ENCODE data around the gene SDK2. TPM values are rescaled to one million over a fixed set of nuclear protein-coding genes. Genes with fewer than 3 reads are reported as not detected.

Gene SDK2
- total RNA-seq, 3 donors from 2014 or later (not counting 1 experiment from before 2014, with no cell fraction given) = 0.41 to 0.90 (median 0.49) TPM

DNA sequence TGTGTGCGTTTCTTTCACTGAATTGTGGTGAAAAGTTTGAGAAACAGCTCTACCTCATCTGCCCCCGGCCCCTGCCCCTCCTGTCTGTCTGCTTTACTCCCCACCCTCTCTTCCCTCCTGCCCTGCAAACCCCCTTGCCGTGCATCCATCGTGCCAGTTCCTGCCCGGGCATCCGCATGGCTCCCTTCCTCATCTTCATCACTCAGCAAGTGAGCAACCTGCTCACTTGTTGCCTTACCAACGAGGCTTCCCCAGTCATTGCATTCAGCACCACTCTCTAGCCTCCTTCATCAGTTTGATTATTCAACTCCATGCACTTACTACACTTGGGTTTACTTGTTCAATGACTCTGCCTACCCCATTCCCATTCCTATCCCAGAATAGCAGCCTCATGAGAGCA is 34.8 kb upstream of the SDK2 start:
- Histone ChIP-seq H3K27ac (ENCODE audit: low read length) (no peak overlapping the region), H3K36me3 (ENCODE audit: control insufficient read depth, insufficient read depth, low read length) (no peaks in the 10 kb centered on the region), H3K4me1 (ENCODE audit: control insufficient read depth, insufficient read depth, low read length) (no peaks in the 10 kb centered on the region), H3K27me3 (ENCODE audit: control insufficient read depth, insufficient read depth, low read length) (peaks cover 3% of the 10 kb centered on the region), H3K9me3 (ENCODE audit: control insufficient read depth, insufficient read depth, low read length) (peaks cover 2% of the 10 kb centered on the region), H3K4me3 (ENCODE audit: low read length) (no peak overlapping the region)
- TF ChIP-seq, protein P1, sequence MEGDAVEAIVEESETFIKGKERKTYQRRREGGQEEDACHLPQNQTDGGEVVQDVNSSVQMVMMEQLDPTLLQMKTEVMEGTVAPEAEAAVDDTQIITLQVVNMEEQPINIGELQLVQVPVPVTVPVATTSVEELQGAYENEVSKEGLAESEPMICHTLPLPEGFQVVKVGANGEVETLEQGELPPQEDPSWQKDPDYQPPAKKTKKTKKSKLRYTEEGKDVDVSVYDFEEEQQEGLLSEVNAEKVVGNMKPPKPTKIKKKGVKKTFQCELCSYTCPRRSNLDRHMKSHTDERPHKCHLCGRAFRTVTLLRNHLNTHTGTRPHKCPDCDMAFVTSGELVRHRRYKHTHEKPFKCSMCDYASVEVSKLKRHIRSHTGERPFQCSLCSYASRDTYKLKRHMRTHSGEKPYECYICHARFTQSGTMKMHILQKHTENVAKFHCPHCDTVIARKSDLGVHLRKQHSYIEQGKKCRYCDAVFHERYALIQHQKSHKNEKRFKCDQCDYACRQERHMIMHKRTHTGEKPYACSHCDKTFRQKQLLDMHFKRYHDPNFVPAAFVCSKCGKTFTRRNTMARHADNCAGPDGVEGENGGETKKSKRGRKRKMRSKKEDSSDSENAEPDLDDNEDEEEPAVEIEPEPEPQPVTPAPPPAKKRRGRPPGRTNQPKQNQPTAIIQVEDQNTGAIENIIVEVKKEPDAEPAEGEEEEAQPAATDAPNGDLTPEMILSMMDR (IDR thresholded peaks at IDR 0.05) = no peak
- Mint-ChIP-seq H3K9me3 (no peaks in the 10 kb centered on the region), H3K4me1 (no peaks in the 10 kb centered on the region), H3K27ac (no peak overlapping the region), H3K36me3 (no peaks in the 10 kb centered on the region), H3K27me3 (ENCODE audit: low read depth in 2 of 2) (peaks cover 28 to 38% of the 10 kb centered on the region in 2 donors), H3K4me3 (no peak overlapping the region)
- intact Hi-C loops (cut with micrococcal nuclease) = no loop called here
- DNase-seq = no peak
- no peak for ATAC-seq
- WGBS (ENCODE audit: insufficient coverage) = 80% methylated on average over 7 of the region's 7 CpGs

DNA sequence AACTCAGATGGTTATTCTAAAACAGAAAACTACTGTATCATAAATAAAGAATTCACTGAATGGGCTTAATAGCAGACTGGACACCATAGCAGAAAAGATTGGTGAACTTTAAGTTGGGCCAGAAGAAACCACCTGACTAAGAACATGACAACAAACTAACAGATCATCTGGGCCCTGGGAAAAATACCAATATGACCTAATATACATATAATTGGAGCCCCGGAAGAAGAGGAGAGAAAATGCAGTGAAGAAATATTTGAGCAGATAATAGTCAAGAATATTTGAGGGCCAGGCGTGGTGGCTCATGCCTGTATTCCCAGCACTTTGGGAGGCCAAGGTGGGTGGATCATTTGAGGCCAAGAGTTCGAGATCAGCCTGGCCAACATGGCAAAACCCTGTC is 25.5 kb upstream of the SDK2 start:
- Histone ChIP-seq H3K4me1 (ENCODE audit: control insufficient read depth, insufficient read depth, low read length) (peaks cover 17% of the 10 kb centered on the region), H3K9me3 (ENCODE audit: control insufficient read depth, insufficient read depth, low read length) (no peaks in the 10 kb centered on the region), H3K36me3 (ENCODE audit: control insufficient read depth, insufficient read depth, low read length) (no peaks in the 10 kb centered on the region), H3K27ac (ENCODE audit: low read length) (no peak overlapping the region), H3K27me3 (ENCODE audit: control insufficient read depth, insufficient read depth, low read length) (peaks cover 5% of the 10 kb centered on the region), H3K4me3 (ENCODE audit: low read length) (no peak overlapping the region)
- no peak overlapping the region for H3K27ac Mint-ChIP-seq
- no peak overlapping the region for H3K4me3 Mint-ChIP-seq
- 59% methylated on average over 2 of the region's 3 CpGs for WGBS (ENCODE audit: insufficient coverage)
- peaks cover 21 to 25% of the 10 kb centered on the region in 2 donors for H3K4me1 Mint-ChIP-seq
- no peaks in the 10 kb centered on the region for H3K9me3 Mint-ChIP-seq
- H3K27me3 Mint-ChIP-seq (ENCODE audit: low read depth in 2 of 2) = peaks cover 15 to 41% of the 10 kb centered on the region in 2 donors
- no peak for DNase-seq
- H3K36me3 Mint-ChIP-seq = no peaks in the 10 kb centered on the region
- TF ChIP-seq, protein P1 (IDR thresholded peaks at IDR 0.05) = no peak
- intact Hi-C loops (cut with micrococcal nuclease) = no loop called here
- ATAC-seq = no peak

DNA sequence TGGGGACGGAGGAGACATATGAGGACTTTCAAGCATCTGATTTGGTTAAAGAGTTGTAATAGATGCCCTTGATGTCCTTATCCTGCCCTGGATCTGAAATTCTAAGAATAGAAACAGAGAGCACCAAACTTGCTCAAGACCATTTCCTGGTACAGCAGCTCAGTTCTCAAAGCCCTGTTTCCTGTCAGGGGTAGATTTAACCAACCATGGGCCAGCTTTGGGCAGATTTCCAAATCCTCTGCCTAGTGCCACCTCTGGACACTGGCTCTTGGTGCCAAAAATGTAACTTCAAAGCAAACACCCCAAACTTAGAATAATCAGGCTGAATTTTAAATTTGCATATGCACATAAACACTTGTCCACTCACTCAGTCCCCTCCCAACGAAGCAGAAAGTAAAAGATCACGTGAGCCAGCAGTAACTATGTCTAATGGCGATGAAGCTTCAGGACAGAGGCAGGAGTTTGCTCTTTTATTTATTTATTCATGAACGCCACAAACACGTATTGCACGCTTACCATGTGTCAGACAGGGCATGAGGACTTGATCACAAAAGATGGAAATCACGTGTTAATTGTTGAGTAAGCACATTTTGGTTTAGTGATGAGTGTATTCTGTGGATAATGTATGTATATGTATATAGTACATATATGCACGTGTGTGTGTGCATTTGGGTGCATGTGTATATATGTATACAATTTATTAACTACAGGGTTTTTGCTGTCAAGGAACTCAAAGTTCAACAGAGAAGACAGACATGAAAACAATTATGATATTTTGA is 23.1 kb upstream of the SDK2 start:
- no peaks in the 10 kb centered on the region for H3K27me3 ChIP-seq (ENCODE audit: control insufficient read depth, insufficient read depth, low read length)
- H3K9me3 ChIP-seq (ENCODE audit: control insufficient read depth, insufficient read depth, low read length) = no peaks in the 10 kb centered on the region
- no peaks in the 10 kb centered on the region for H3K36me3 Mint-ChIP-seq
- peaks cover 21 to 25% of the 10 kb centered on the region in 2 donors for H3K4me1 Mint-ChIP-seq
- ATAC-seq (peak; percentile 75 to 84 (median 79)), DNase-seq (peak in 1 of 2 donors; percentile 33)
- no peak overlapping the region for H3K4me3 ChIP-seq (ENCODE audit: low read length)
- H3K4me1 ChIP-seq (ENCODE audit: control insufficient read depth, insufficient read depth, low read length) = peaks cover 17% of the 10 kb centered on the region
- 41% methylated on average over 8 of the region's 9 CpGs for WGBS (ENCODE audit: insufficient coverage)
- H3K27ac Mint-ChIP-seq = peak overlapping the region; percentile 44 to 84
- peaks cover 12 to 32% of the 10 kb centered on the region in 2 donors for H3K27me3 Mint-ChIP-seq (ENCODE audit: low read depth in 2 of 2)
- no peak overlapping the region for H3K27ac ChIP-seq (ENCODE audit: low read length)
- intact Hi-C loops (cut with micrococcal nuclease) = no loop called here
- no peaks in the 10 kb centered on the region for H3K36me3 ChIP-seq (ENCODE audit: control insufficient read depth, insufficient read depth, low read length)
- peak overlapping the region; percentile 78 for H3K4me3 Mint-ChIP-seq
- no peaks in the 10 kb centered on the region for H3K9me3 Mint-ChIP-seq
- TF ChIP-seq, protein P1 (IDR thresholded peaks at IDR 0.05) = no peak
